G401.6 (cell line): ENCODE results near the gene RRP15.

Source experiments
- FAIRE-seq: peaks from 2 replicates; lab custom pipeline; 2012; peaks lifted over from hg19 to GRCh38; lab: Jason Lieb, UNC

Gene RRP15

GRCh38 chr1:218341325-218341724, 56.2 kb downstream of the RRP15 start:
- FAIRE-seq: no peak

DNA sequence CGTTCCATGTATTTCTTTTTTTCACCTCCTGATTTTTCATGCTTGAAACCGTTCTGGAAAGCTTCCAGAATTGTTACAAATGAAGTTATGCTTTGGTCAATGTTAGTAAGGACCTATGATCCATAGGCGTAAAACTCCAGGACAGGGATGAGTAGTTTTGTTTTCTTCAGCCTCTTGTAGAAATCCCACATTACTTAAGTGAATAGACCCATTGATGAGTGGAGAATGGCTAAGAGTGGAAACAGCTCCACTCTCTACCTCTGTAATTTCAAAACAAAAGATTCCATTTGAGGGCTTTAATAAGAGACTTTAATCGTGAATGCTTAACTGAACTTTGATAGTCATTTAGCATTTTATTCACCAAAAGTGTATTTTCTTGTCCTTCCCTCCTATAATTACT, 57.0 kb downstream of the RRP15 start:
- FAIRE-seq: no peak

GRCh38 chr1:218344814-218345672, 60.0 kb downstream of the RRP15 start, which contains the start of gene TGFB2:
Gene TGFB2 (plus strand): TSS chr1:218345336. CDS start chr1:218346702, 1,366 bp downstream.
- FAIRE-seq: no peak

- no peak for FAIRE-seq
These were observed 60.7 kb downstream of the RRP15 start for GRCh38 chr1:218345673-218346390.

- no peak for FAIRE-seq
These were observed 61.5 kb downstream of the RRP15 start for GRCh38 chr1:218346391-218347204.

- no peak for FAIRE-seq
These were observed 62.2 kb downstream of the RRP15 start for GRCh38 chr1:218347336-218347722.

GRCh38 chr1:218347723-218348627, 62.9 kb downstream of the RRP15 start:
- FAIRE-seq: no peak

DNA sequence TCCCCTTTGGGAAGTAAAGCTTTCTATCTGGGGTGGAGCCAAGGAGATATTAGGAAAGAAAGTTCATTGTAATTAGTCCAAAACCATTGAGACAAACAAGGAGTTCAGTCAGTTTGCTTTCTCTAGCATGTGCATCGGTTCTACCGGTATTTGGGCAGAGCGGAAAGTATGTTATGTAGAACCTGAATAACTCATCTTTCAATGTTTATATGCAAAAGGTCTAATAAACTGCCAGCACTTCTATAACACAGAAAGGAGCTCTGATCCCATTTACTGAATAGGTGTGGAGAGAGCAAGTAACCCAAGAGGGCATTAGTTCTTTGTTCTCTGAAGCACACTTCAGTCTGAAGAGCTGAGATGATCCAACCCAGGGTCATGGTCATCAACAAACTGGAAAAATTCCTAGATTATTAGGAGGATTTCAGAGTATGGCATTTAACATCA, 63.6 kb downstream of the RRP15 start:
- FAIRE-seq: no peak

DNA sequence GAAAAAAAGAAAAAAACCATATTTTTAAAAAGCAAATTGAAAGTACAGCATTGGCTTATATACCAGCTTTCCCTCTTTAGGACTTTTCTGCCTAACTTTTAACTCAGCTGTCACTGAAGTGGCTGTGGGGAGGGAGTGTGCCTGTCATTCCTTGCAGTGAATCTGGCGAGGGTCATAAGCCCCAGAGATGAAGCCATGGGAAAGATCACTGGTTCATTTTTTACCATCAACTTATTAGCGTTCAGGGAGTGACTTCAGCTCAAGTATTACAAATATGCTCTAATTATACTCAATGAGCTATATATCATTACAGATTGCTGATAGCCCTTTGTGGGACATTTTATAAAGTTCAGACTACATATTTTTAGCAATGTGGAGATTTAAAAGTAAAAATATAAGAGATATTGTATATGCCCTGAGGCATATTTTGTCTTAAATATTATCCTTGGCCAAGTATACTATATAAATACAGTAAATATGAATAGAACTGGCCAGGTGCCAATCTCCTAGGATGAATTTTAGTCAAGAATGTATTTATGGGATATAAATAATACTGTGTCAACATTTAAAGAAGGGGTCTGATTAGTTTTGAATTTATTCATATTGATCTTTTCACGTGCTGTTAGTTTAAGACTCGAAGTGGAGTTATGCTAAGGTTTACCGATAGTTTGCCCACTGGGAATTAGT, 64.4 kb downstream of the RRP15 start:
- FAIRE-seq: no peak

GRCh38 chr1:218350035-218350525, 65.0 kb downstream of the RRP15 start:
- FAIRE-seq: no peak

DNA sequence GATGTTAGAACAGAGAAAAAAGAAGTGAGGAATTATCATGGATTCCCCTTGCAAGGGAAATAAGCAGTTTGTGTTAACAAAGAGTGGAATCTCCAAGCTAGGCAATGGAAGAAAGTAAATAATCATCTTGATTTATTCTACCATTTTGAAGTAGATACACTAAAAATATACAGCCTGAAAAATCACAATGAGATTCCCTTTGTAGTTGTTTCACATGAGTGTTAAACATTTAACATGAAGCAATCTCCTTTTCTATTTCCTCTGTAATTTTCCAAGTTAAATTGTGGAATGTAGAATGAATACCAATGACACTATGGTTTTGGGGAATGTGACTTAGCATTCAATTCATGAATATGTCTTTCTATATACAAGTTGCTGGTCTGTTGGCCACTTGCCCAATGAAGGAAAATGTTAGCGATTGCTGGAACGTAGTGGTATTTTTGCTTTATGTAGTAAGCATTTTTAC, 65.7 kb downstream of the RRP15 start:
- no peak for FAIRE-seq

DNA sequence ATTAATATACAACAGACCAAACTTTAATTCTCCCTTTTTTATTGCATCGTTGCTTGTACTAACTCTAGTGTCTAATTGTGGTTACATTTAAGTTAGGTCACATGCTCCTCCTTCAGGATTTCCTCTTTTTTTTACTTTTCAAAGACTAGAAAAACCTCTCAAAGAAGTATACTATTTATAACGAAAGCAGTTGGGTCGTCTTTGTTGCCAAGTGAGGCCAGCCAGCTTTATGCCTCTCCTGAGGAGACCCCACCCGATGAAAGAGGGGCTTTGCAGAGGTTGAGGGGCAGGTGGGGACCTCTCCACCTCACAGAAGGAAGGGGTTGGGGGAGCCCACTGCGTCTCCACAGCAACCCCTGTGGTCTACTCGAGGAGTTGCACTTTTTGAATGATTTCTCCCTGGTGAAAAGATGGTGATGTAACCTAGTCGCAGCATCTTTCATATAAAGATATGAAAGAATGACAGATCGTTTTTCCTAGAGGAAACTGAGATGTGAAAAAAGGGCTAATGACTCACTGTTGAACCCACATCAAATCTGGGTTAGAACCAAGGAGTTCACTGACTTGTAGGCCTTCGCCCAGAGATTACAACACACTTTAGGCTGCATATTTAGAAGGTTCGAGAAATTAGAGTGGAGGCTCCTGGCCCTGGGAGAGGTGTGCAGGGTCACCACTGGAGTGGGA, 66.4 kb downstream of the RRP15 start:
- FAIRE-seq: no peak

- no peak for FAIRE-seq
These were observed 67.0 kb downstream of the RRP15 start for GRCh38 chr1:218352075-218352438.

- FAIRE-seq: no peak
These were observed 68.6 kb downstream of the RRP15 start for GRCh38 chr1:218353656-218354055.

DNA sequence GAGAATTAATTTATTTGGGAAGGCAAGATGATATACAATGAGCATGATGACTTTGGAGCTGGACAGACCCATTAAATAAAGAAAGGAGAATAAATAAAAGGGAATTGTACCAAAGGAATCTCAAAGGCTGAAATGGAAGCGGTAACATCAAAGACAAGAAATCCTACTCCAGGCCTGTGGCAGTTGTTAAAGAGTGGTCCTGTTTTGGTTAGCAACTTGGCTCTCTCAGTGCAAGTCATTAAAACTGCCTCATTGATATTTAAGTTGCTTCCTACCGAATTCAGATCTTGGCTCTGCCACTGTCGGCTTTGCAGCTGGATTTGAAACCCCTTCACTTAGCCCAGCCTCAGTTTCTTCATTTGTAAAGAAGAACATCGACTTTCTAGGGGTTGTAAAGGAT, 70.2 kb downstream of the RRP15 start:
- no peak for FAIRE-seq

DNA sequence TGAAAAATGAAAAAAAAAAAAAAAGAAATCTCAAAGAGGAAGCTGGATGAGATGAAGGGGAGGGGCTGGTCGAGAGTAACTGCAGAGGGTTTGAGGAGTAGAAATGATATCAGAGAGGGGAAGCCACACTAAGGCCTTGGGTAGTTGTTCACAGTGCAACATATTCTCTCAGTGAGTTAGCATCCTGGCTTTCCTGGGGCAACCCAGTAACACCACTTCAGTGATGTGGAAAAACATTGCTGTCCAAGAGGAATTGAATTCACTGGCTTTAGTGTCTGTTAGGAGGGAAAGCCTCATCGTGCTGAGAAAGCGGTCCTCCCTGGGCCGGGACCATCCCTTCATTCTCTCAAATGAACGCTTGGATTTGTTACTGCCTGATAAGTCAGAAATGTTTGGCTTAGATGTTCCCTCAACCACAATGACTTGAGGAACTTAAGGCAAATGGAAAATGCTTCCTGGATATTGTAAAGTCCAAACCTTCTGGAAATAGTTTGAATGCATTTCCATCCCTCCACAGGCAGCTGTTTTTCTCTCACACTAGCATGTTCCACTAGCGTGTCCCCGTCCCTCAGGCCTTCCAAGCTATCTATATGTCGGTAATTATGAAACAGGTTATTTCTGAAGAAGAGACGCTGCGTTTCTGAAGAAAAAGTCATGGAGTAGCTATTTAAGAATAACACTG, 72.3 kb downstream of the RRP15 start:
- no peak for FAIRE-seq

GRCh38 chr1:218357893-218358232, 72.8 kb downstream of the RRP15 start:
- FAIRE-seq: no peak

DNA sequence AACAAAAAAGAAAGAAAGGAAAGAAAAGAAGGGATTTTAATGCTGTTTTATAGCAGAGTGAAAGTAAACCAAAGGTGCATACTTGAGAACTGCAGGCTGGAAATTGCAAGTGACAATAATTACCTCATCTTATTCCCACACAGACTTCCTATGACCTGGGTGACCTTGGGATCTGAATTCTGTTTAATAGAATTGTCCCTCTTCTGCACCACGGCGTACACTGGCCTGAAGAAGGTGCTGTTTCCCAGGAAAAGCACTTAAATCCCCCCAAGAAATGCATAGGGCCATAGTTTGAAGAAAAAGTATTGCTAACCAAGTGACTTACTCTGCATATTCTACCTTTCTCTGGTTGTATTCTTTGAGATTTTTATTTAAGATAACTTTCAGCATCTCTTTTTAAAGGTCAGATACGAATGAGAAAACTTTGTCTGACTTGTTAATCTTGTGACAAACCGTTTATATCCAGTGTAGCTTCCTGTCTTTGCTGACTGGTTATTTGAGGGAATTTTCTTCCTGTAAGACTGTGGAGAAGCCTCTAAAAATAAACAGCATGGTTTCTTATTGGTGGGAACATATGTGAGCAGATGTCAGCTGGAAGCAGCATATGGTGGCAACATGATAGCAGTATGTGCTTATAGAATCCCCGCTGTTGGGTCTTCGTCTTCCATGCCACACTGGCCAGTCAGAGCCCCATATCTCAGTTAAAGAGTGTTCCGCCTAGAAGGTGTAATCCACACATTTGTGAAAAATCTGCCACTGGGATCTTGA, 76.4 kb downstream of the RRP15 start:
- FAIRE-seq: no peak
